ENCODE measurements around the gene SETBP1. TPM values are rescaled to one million over a fixed set of nuclear protein-coding genes. Genes with fewer than 3 reads are reported as not detected.

SETBP1 gene
- total and polyA plus RNA-seq, 2 of the 8 experiments (the other 6 are each of a cell fraction or from before 2014, with no cell fraction given), result 2.0 to 6.5 TPM

DNA sequence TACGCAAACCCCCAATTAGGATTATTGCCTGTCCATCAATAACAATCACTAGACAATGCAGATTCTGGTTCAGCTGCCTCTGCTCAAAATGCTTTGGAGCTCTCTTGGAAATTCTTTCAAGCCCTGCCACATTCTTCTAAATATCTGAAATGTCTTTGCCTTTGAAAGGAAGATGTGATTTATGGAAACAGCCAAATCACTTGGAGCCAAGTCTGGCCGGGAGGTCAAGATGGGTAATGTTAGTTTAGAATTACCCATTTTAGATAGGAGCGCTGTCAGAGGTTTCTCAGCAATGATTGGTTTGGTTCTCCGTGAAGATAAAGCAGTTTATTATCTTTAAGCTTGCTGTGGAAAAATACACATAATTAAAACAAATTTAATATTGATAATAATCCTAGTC, 306.7 kb downstream of the SETBP1 start:
- Histone ChIP-seq H3K9ac (replicated peaks in 1 of 4; ENCODE audit: extremely low read depth in 1 of 4, low read depth in 3 of 4, low read length in 3 of 4) (no peak overlapping the region), H4K5ac (ENCODE audit: insufficient read length, low read depth, low read length) (no peak overlapping the region), H2AFZ (ENCODE audit: low read length) (no peak overlapping the region), H3K79me2 (ENCODE audit: control insufficient read depth in 1 of 2, insufficient read depth in 2 of 2, low read length in 2 of 2) (no peaks in the 10 kb centered on the region), H2BK5ac (ENCODE audit: low read depth, low read length) (no peak overlapping the region), H3K4me1 (replicated peaks in 1 of 4; ENCODE audit: control insufficient read depth in 3 of 4, insufficient read depth in 4 of 4, low read length in 3 of 4) (no peaks in the 10 kb centered on the region), H3K27me3 (replicated peaks in 1 of 4; ENCODE audit: control insufficient read depth in 3 of 4, extremely low read depth in 1 of 4, insufficient read depth in 3 of 4, low read length in 3 of 4) (no peaks in the 10 kb centered on the region), H4K20me1 (replicated peaks in 1 of 2; ENCODE audit: control insufficient read depth in 1 of 2, insufficient read depth in 2 of 2, low read length in 2 of 2) (no peaks in the 10 kb centered on the region), H2BK20ac (ENCODE audit: low read length) (no peak overlapping the region), H2BK120ac (replicated peaks; ENCODE audit: low read depth, low read length) (no peak overlapping the region), H3K36me3 (ENCODE audit: control insufficient read depth in 2 of 4, insufficient read depth in 4 of 4, low read length in 3 of 4) (no peaks in the 10 kb centered on the region), H4K8ac (ENCODE audit: extremely low read depth, insufficient read depth, low read length) (no peak overlapping the region), H3K4me2 (ENCODE audit: insufficient read depth in 1 of 2, low read depth in 2 of 2, low read length in 2 of 2) (no peak overlapping the region), H3K9me3 (ENCODE audit: insufficient read depth in 2 of 2, low read depth in 1 of 2, low read length in 1 of 2) (no peaks in the 10 kb centered on the region), H3K4ac (replicated peaks; ENCODE audit: insufficient read length, low read depth, low read length) (no peak overlapping the region), H3K27ac (ENCODE audit: low read depth, low read length) (no peak overlapping the region), H2BK12ac (ENCODE audit: low read depth, low read length) (no peak overlapping the region), H3K23ac (ENCODE audit: insufficient read length) (no peak overlapping the region), H3K79me1 (ENCODE audit: low read depth, low read length) (no peaks in the 10 kb centered on the region), H2BK15ac (ENCODE audit: low read length) (no peak overlapping the region), H3K14ac (ENCODE audit: insufficient read length) (no peak overlapping the region), H4K91ac (replicated peaks; ENCODE audit: insufficient read length, low read length) (no peak overlapping the region), H3K18ac (ENCODE audit: extremely low read depth, low read length) (no peak overlapping the region), H3K4me3 (ENCODE audit: extremely low read depth in 1 of 4, insufficient read depth in 2 of 4, low read depth in 3 of 4, low read length in 4 of 4) (no peak overlapping the region), H2AK5ac (ENCODE audit: low read depth, low read length) (no peak overlapping the region), H3K23me2 (ENCODE audit: low read depth, low read length) (no peaks in the 10 kb centered on the region), H3K56ac (replicated peaks; ENCODE audit: insufficient read length, low read depth, low read length) (no peak overlapping the region)
- CTCF ChIA-PET (ENCODE audit: partially characterized antibody), result interaction anchor here (1.7 kb wide), 1 partner anchor 9 kb away, joined by 9 read pairs; no protein-coding TSS in a partner anchor
- TF ChIP-seq FOSL1 (IDR thresholded peaks at IDR 0.05; ENCODE audit: insufficient read depth, low read depth, low read length) (no peak), SRF (IDR thresholded peaks at IDR 0.05; ENCODE audit: low read depth, low read length) (no peak), GABPA (IDR thresholded peaks at IDR 0.05; ENCODE audit: borderline replicate concordance, insufficient read depth, low read length) (no peak), YY1 (IDR thresholded peaks at IDR 0.05; ENCODE audit: low read depth, low read length) (no peak), SP2 (IDR thresholded peaks at IDR 0.05; ENCODE audit: low read length) (no peak), RXRA (IDR thresholded peaks at IDR 0.05; ENCODE audit: insufficient read depth, low read depth, low read length) (no peak), TAF7 (optimal IDR thresholded peaks at IDR 0.05; ENCODE audit: borderline replicate concordance, low read depth, low read length) (no peak), TAF1 (IDR thresholded peaks at IDR 0.05; ENCODE audit: low read depth, low read length) (no peak), EGR1 (IDR thresholded peaks at IDR 0.05; ENCODE audit: borderline replicate concordance, low read depth, low read length) (no peak), MAFK (IDR thresholded peaks at IDR 0.05; ENCODE audit: low read depth, low read length) (no peak), SAP30 (IDR thresholded peaks at IDR 0.05; ENCODE audit: insufficient read depth, insufficient replicate concordance, low read length) (no peak), EZH2 (IDR thresholded peaks at IDR 0.05; ENCODE audit: low read depth, low read length, severe bottlenecking) (no peak), GTF2F1 (IDR thresholded peaks at IDR 0.05; ENCODE audit: borderline replicate concordance, low read depth, low read length) (no peak), TCF12 (IDR thresholded peaks at IDR 0.05; ENCODE audit: low read depth, low read length) (no peak)
- TF ChIP-seq, protein P1, sequence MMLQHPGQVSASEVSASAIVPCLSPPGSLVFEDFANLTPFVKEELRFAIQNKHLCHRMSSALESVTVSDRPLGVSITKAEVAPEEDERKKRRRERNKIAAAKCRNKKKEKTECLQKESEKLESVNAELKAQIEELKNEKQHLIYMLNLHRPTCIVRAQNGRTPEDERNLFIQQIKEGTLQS (IDR thresholded peaks at IDR 0.05; ENCODE audit: insufficient read depth, low read depth, low read length), result no peak
- DNase-seq (ENCODE audit: low read depth in 1 of 2, low spot score in 2 of 2), result no peak
- WGBS, 2 experiments (ENCODE audit: extremely low coverage in 1 of 2, insufficient coverage in 1 of 2, insufficient read length in 1 of 2, insufficient replicate concordance in 2 of 2, low coverage in 1 of 2, low lambda C conversion rate in 2 of 2, missing lambda C conversion rate in 1 of 2), result 95% methylated on average over 4 of the region's 4 CpGs; no CpG with 5 or more reads in 1 of the 2 experiments
- FAIRE-seq, result no peak
- POLR2A ChIA-PET (ENCODE audit: partially characterized antibody), result no interaction called here

Measured in H1 (cell line).